Keratinocyte (primary cell): ENCODE data around the gene SETD7. TPM values are rescaled to one million over a fixed set of nuclear protein-coding genes. Genes with fewer than 3 reads are reported as not detected.

Experiments
- DNase-seq: peaks from one replicate; pipeline ENCODE4 v3.0.0-alpha.2; 2011; ENCODE audit warnings: low read depth, missing footprints, low spot score
- FAIRE-seq: peaks from 2 replicates; lab custom pipeline; 2011; peaks lifted over from hg19 to GRCh38; lab: Jason Lieb, UNC
- H2AFZ ChIP-seq: 2 replicates; pipeline ENCODE4 v1.6.0; 2012; ENCODE audit warnings: low read length, control low read depth, inconsistent platforms; ENCODE audit not compliant: control insufficient read depth
- H3K27ac ChIP-seq: 2 replicates; pipeline ENCODE4 v1.5.1; 2011; ENCODE audit warnings: low read length; ENCODE audit not compliant: control insufficient read depth, insufficient read depth
- H3K27me3 ChIP-seq: 3 replicates; pipeline ENCODE4 v1.6.0; 2011; ENCODE audit warnings: low read length; ENCODE audit not compliant: control insufficient read depth, insufficient read depth; ENCODE audit errors: extremely low read depth
- H3K36me3 ChIP-seq, 2 experiments: 2 replicates in 1 of 2; 3 replicates in 1 of 2; pipeline ENCODE4 v1.5.1; 2011; ENCODE audit warnings: low read length in 2 of 2, mild to moderate bottlenecking in 1 of 2; ENCODE audit not compliant: control insufficient read depth in 2 of 2, insufficient read depth in 2 of 2; ENCODE audit errors: extremely low read depth in 1 of 2
- H3K4me1 ChIP-seq: 3 replicates; pipeline ENCODE4 v1.5.1; 2011; ENCODE audit warnings: low read length; ENCODE audit not compliant: control insufficient read depth, insufficient read depth; ENCODE audit errors: extremely low read depth
- H3K4me2 ChIP-seq: 3 replicates; pipeline ENCODE4 v1.6.0; 2011; ENCODE audit warnings: low read depth, low read length; ENCODE audit not compliant: control insufficient read depth, insufficient read depth; ENCODE audit errors: extremely low read depth
- H3K4me3 ChIP-seq, 3 experiments: fragments of 200-600 bp in 1 of 3; sonication (generic) in 1 of 3; 2 replicates in 2 of 3; 3 replicates in 1 of 3; pipeline ENCODE4 v1.5.1; 2011 to 2016; ENCODE audit warnings: low read length in 3 of 3, mild to moderate bottlenecking in 3 of 3, control low read depth in 2 of 3, inconsistent platforms in 1 of 3, low read depth in 1 of 3, mixed read lengths in 1 of 3, mixed run types in 1 of 3, moderate library complexity in 1 of 3; ENCODE audit not compliant: control insufficient read depth in 2 of 3, insufficient read depth in 2 of 3; ENCODE audit errors: extremely low read depth in 1 of 3
- H3K79me2 ChIP-seq: 2 replicates; pipeline ENCODE4 v1.6.0; 2012; ENCODE audit warnings: low read length; ENCODE audit not compliant: control insufficient read depth, insufficient read depth
- H3K9ac ChIP-seq: 3 replicates; pipeline ENCODE4 v1.6.0; 2011; ENCODE audit warnings: low read length; ENCODE audit not compliant: control insufficient read depth, insufficient read depth; ENCODE audit errors: extremely low read depth
- H3K9me1 ChIP-seq: 3 replicates; pipeline ENCODE4 v1.6.0; 2011; ENCODE audit warnings: low read length; ENCODE audit not compliant: control insufficient read depth, insufficient read depth; ENCODE audit errors: extremely low read depth
- H3K9me3 ChIP-seq: 2 replicates; pipeline ENCODE4 v1.5.1; 2012; ENCODE audit warnings: low read depth, low read length; ENCODE audit not compliant: control insufficient read depth
- H4K20me1 ChIP-seq: 3 replicates; pipeline ENCODE4 v1.6.0; 2011; ENCODE audit warnings: low read length; ENCODE audit not compliant: control insufficient read depth, insufficient read depth; ENCODE audit errors: extremely low read depth
- CTCF ChIP-seq, 3 experiments: IDR thresholded peaks in 1 of 3; conservative IDR thresholded peaks in 1 of 3; optimal IDR thresholded peaks in 1 of 3; 2 replicates in 2 of 3; 3 replicates in 1 of 3; pipeline versions ENCODE3 to v1.5.1; 2011; ENCODE audit warnings: low read length in 3 of 3, mild to moderate bottlenecking in 3 of 3, moderate library complexity in 2 of 3, control low read depth in 1 of 3, inconsistent platforms in 1 of 3; ENCODE audit not compliant: insufficient read depth in 2 of 3; ENCODE audit errors: extremely low read depth in 1 of 3
- EZH2 ChIP-seq: IDR thresholded peaks from one replicate; pipeline ENCODE4 v1.6.1; 2012; ENCODE audit warnings: inconsistent platforms, mild to moderate bottlenecking, low read length, moderate library complexity
- dilution Hi-C: fragments of 300-500 bp; cut with MboI; formaldehyde crosslinking; loops from one replicate; pipeline ENCODE4 v1.7.0; 2020; ENCODE audit warnings: low sequenced_read_pairs; ENCODE audit not compliant: extremely low pct_ligation_motif_present
- polyA plus RNA-seq, 5 experiments: library from polyadenylated mRNA; depleted of rRNA in 3 of 5; stranded (reverse) in 3 of 5; stranded (forward) in 1 of 5; unstranded in 1 of 5; fragments of >200 nt; gene quantifications; 1 replicate in 1 of 5; 2 replicates in 3 of 5; 3 replicates in 1 of 5; pipeline versions ENCODE4 v1.2.1 to v1.2.3, GENCODE V29; 2011 to 2012; ENCODE audit warnings: missing spikeins in 2 of 5, low read depth in 1 of 5, low replicate concordance in 1 of 5

SETD7 gene
- polyA plus RNA-seq, 1 donor (not counting 4 experiments of a cell fraction or from before 2014, with no cell fraction given) = 18.8 TPM

- FAIRE-seq = no peak
- DNase-seq = no peak
- Histone ChIP-seq H2AFZ (no peak overlapping the region), H3K9ac (no peak overlapping the region), H3K36me3 (peaks cover 0 to 3% of the 10 kb centered on the region in 2 experiments), H3K4me3 (no peak overlapping the region), H3K79me2 (no peaks in the 10 kb centered on the region), H3K4me2 (no peak overlapping the region), H3K9me3 (no peaks in the 10 kb centered on the region), H3K4me1 (no peaks in the 10 kb centered on the region), H3K27me3 (no peaks in the 10 kb centered on the region), H3K9me1 (no peaks in the 10 kb centered on the region), H3K27ac (no peak overlapping the region), H4K20me1 (no peaks in the 10 kb centered on the region)
- dilution Hi-C loops = no loop called here
- no peak for TF ChIP-seq CTCF (optimal IDR thresholded peaks at IDR 0.05 in 1 of 3, IDR thresholded peaks at IDR 0.05 in 1 of 3, conservative IDR thresholded peaks at IDR 0.05 in 1 of 3; ENCODE audit: extremely low read depth in 1 of 3, insufficient read depth in 2 of 3, low read length in 3 of 3)
- TF ChIP-seq EZH2 = no peak
Observed at GRCh38 chr4:139501527-139501926, 54.5 kb downstream of the SETD7 start.

GRCh38 chr4:139501117-139501516, 54.9 kb downstream of the SETD7 start:
- H3K9me1 ChIP-seq = no peaks in the 10 kb centered on the region
- H3K4me2 ChIP-seq = no peak overlapping the region
- H3K9ac ChIP-seq = no peak overlapping the region
- no peak overlapping the region for H2AFZ ChIP-seq
- DNase-seq = no peak
- no peak overlapping the region for H3K27ac ChIP-seq
- FAIRE-seq = no peak
- H4K20me1 ChIP-seq = no peaks in the 10 kb centered on the region
- H3K36me3 ChIP-seq = peaks cover 0 to 3% of the 10 kb centered on the region in 2 experiments
- no peak for TF ChIP-seq EZH2
- TF ChIP-seq CTCF (optimal IDR thresholded peaks at IDR 0.05 in 1 of 3, IDR thresholded peaks at IDR 0.05 in 1 of 3, conservative IDR thresholded peaks at IDR 0.05 in 1 of 3; ENCODE audit: extremely low read depth in 1 of 3, insufficient read depth in 2 of 3, low read length in 3 of 3) = no peak
- no peak overlapping the region for H3K4me3 ChIP-seq
- H3K4me1 ChIP-seq = no peaks in the 10 kb centered on the region
- dilution Hi-C loops = no loop called here
- H3K79me2 ChIP-seq = no peaks in the 10 kb centered on the region
- no peaks in the 10 kb centered on the region for H3K9me3 ChIP-seq
- H3K27me3 ChIP-seq = no peaks in the 10 kb centered on the region
